Lower lobe of right lung (tissue), 2 donors: ENCODE data around the gene HPCAL1. TPM values are rescaled to one million over a fixed set of nuclear protein-coding genes. Genes with fewer than 3 reads are reported as not detected.

Experiments
- ATAC-seq, 2 donors: fragments of 200-7000 bp; cut with Tn5 transposase; one replicate each; pipeline ENCODE4 v1.9.1; 2020 to 2022; ENCODE audit warnings: mild to moderate bottlenecking in 2 of 2, moderate library complexity in 2 of 2
- DNase-seq: peaks from one replicate; pipeline ENCODE4 v3.0.0-alpha.2; 2020
- H3K27ac ChIP-seq: fragments of 200-600 bp; one replicate; pipeline ENCODE4 v1.8.0; 2022
- H3K27me3 ChIP-seq: fragments of 200-600 bp; one replicate; pipeline ENCODE4 v1.8.0; 2022; ENCODE audit warnings: low read depth
- H3K36me3 ChIP-seq: fragments of 200-600 bp; one replicate; pipeline ENCODE4 v1.8.0; 2022; ENCODE audit warnings: mild to moderate bottlenecking
- H3K4me1 ChIP-seq: fragments of 200-600 bp; one replicate; pipeline ENCODE4 v1.8.0; 2022
- H3K4me3 ChIP-seq: fragments of 200-600 bp; one replicate; pipeline ENCODE4 v1.8.0; 2022; ENCODE audit warnings: mild to moderate bottlenecking
- H3K9me3 ChIP-seq: fragments of 200-600 bp; one replicate; pipeline ENCODE4 v1.8.0; 2022
- intact Hi-C: fragments of 100-400 bp; cut with DNase I; formaldehyde crosslinking; loops from one replicate; pipeline ENCODE4 v1.11.0; 2022
- total RNA-seq: library from RNA; stranded (reverse); fragmentation: NEBNext Ultra II Directional; extraction: Animal tissue kit (Norgen Biotek cat#: 25700); gene quantifications from one replicate; pipeline ENCODE4 v1.2.1, GENCODE V29; 2021
- TF ChIP-seq, protein P1 (sequence below): fragments of 200-600 bp; IDR thresholded peaks from one replicate; pipeline ENCODE4 v1.8.0; 2022; ENCODE audit warnings: antibody characterized with exemption, mild to moderate bottlenecking
- donor health status: DM: no; HTN: yes; CAD: no; lungs with severe emphysema.

The HPCAL1 gene
- total RNA-seq, 1 donor from 2014 or later = 132 TPM

DNA sequence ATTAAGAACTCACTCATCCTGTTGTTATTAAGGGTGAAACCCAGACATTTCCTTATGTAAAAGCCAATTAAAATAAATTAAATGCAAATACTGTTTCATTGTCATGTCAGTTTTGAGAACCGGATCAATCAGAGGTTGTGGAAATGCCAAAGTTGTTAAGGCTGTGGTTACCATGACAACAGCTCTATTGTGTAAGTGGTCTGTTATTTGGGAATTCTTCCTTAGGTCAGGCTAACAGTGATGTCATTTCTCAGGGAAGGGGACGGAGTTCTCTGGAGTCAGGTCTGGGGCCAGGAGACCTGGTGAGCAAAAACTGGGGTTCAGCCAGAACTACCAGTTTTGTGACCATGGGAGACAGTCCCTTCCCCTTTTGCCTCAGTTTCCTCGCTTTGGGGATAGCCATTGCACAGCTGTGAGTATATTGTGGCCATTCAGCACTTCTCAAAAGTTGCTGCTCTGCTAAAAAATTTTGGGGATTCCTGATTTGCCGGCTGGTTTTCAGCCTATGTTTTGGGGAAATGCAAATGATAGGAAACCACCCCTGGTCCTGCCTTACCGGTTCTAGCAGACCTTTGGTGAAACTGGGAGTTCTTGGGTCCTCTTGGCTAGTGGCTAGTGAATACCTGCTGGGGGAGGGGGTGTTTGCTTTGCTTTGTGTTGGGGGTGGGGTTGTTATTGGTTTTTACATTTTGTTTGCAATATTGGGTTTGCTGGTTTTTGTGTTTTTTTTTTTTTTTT lies 21.6 kb downstream of the HPCAL1 start:
- no peak overlapping the region for H3K4me3 ChIP-seq
- peaks cover 7% of the 10 kb centered on the region for H3K36me3 ChIP-seq
- H3K27ac ChIP-seq = no peak overlapping the region
- TF ChIP-seq, protein P1, sequence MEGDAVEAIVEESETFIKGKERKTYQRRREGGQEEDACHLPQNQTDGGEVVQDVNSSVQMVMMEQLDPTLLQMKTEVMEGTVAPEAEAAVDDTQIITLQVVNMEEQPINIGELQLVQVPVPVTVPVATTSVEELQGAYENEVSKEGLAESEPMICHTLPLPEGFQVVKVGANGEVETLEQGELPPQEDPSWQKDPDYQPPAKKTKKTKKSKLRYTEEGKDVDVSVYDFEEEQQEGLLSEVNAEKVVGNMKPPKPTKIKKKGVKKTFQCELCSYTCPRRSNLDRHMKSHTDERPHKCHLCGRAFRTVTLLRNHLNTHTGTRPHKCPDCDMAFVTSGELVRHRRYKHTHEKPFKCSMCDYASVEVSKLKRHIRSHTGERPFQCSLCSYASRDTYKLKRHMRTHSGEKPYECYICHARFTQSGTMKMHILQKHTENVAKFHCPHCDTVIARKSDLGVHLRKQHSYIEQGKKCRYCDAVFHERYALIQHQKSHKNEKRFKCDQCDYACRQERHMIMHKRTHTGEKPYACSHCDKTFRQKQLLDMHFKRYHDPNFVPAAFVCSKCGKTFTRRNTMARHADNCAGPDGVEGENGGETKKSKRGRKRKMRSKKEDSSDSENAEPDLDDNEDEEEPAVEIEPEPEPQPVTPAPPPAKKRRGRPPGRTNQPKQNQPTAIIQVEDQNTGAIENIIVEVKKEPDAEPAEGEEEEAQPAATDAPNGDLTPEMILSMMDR = no peak
- DNase-seq = no peak
- H3K9me3 ChIP-seq = no peaks in the 10 kb centered on the region
- ATAC-seq = no peak
- no peaks in the 10 kb centered on the region for H3K27me3 ChIP-seq
- intact Hi-C loops = no loop called here
- peaks cover 51% of the 10 kb centered on the region for H3K4me1 ChIP-seq

GRCh38 chr2:10325278-10326145 lies 22.8 kb downstream of the HPCAL1 start:
- DNase-seq (no peak), ATAC-seq (peak; percentile 69 to 80)
- H3K4me1 ChIP-seq = peaks cover 63% of the 10 kb centered on the region
- no peaks in the 10 kb centered on the region for H3K27me3 ChIP-seq
- TF ChIP-seq, protein P1 = no peak
- H3K4me3 ChIP-seq = no peak overlapping the region
- H3K27ac ChIP-seq = peak overlapping the region; percentile 33
- no peaks in the 10 kb centered on the region for H3K9me3 ChIP-seq
- H3K36me3 ChIP-seq = peaks cover 7% of the 10 kb centered on the region
- intact Hi-C loops = no loop called here

- Histone ChIP-seq H3K4me1 (peaks cover 70% of the 10 kb centered on the region), H3K9me3 (no peaks in the 10 kb centered on the region), H3K27ac (peak overlapping the region; percentile 42), H3K27me3 (no peaks in the 10 kb centered on the region), H3K4me3 (no peak overlapping the region), H3K36me3 (peaks cover 7% of the 10 kb centered on the region)
- no peak for ATAC-seq
- intact Hi-C loops = no loop called here
- no peak for DNase-seq
- TF ChIP-seq, protein P1 = no peak
These were observed 23.5 kb downstream of the HPCAL1 start for GRCh38 chr2:10326151-10326616.

DNA sequence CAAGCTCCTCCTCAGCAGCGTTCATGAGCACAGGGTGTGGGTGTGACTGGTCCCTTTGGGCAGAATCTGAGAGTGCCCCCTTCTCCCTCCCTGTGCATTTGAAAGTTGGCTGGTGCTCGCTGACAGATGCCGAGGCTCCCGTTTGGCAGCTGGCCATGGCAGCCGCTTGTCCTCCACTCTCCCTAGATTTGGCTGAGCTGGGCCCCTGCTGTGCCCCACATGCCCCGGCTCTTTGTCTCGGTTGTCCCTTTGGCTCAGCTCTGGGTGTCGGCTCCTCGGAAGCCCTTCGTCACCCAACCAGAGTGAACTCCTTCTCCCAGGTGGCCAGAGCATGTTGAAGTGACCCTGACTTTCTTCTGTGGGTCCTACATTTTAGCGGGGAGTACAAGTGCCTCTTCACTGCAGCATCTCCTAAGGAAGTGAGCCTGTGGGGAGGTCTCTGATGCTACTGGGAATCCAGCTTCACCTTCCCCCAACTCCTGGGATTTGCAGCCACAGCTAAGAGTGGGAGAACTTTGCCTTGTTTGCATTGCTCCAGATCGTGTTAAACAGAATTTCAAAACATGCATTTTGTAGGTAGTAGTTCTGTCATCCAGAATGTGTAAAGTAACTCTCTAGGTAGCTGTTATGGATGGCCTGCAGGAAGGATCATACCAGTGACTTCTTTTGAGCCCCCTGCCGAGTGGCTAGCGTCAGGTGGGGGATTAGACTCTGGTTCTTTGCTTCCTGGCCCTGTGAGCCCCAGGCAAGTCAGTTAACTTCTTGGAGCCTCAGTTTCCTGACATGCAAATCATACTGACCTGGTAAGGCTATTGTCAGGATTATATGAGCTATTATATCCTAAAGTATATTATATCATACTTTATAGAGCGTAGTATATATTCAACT lies 24.2 kb downstream of the HPCAL1 start:
- Histone ChIP-seq H3K36me3 (peaks cover 7% of the 10 kb centered on the region), H3K27me3 (no peaks in the 10 kb centered on the region), H3K27ac (peak overlapping the region; percentile 42), H3K4me1 (peaks cover 77% of the 10 kb centered on the region), H3K9me3 (no peaks in the 10 kb centered on the region), H3K4me3 (no peak overlapping the region)
- ATAC-seq (peak in 1 of 2 donors; percentile 16), DNase-seq (no peak)
- intact Hi-C loops = no loop called here
- TF ChIP-seq, protein P1 = no peak
